ENCODE measurements around the gene PDCD1. TPM values are rescaled to one million over a fixed set of nuclear protein-coding genes. Genes with fewer than 3 reads are reported as not detected.

Gene PDCD1
- total RNA-seq, 3 donors from 2014 or later (not counting 1 experiment from before 2014, with no cell fraction given): 0.45 TPM; not detected in 2

GRCh38 chr2:241813644-241814392, 44.9 kb downstream of the PDCD1 start:
- H3K9me3 Mint-ChIP-seq: no peaks in the 10 kb centered on the region
- Histone ChIP-seq H3K4me1 (ENCODE audit: control insufficient read depth, insufficient read depth, low read length) (peaks cover 14% of the 10 kb centered on the region), H3K36me3 (ENCODE audit: control insufficient read depth, insufficient read depth, low read length) (no peaks in the 10 kb centered on the region), H3K27ac (ENCODE audit: low read length) (no peak overlapping the region), H3K4me3 (ENCODE audit: low read length) (no peak overlapping the region), H3K27me3 (ENCODE audit: control insufficient read depth, insufficient read depth, low read length) (no peaks in the 10 kb centered on the region), H3K9me3 (ENCODE audit: control insufficient read depth, insufficient read depth, low read length) (no peaks in the 10 kb centered on the region)
- intact Hi-C loops (cut with micrococcal nuclease): no loop called here
- WGBS (ENCODE audit: insufficient coverage): 37% methylated on average over 20 of the region's 20 CpGs
- DNase-seq: peak in 1 of 2 donors; percentile 31
- peak; percentile 56 to 74 (median 58) for ATAC-seq
- no peak overlapping the region for H3K4me3 Mint-ChIP-seq
- peaks cover 0 to 10% of the 10 kb centered on the region in 2 donors for H3K27me3 Mint-ChIP-seq (ENCODE audit: low read depth in 2 of 2)
- no peak overlapping the region for H3K27ac Mint-ChIP-seq
- no peaks in the 10 kb centered on the region for H3K36me3 Mint-ChIP-seq
- no peak for TF ChIP-seq CTCF (IDR thresholded peaks at IDR 0.05)
- H3K4me1 Mint-ChIP-seq: peaks cover 7 to 16% of the 10 kb centered on the region in 2 donors

- DNase-seq (no peak), ATAC-seq (no peak)
- peaks cover 10% of the 10 kb centered on the region for H3K4me1 ChIP-seq (ENCODE audit: control insufficient read depth, insufficient read depth, low read length)
- Mint-ChIP-seq H3K4me1 (peaks cover 7 to 16% of the 10 kb centered on the region in 2 donors), H3K27me3 (ENCODE audit: low read depth in 2 of 2) (peaks cover 0 to 11% of the 10 kb centered on the region in 2 donors), H3K36me3 (no peaks in the 10 kb centered on the region), H3K9me3 (no peaks in the 10 kb centered on the region), H3K27ac (no peak overlapping the region), H3K4me3 (no peak overlapping the region)
- no peaks in the 10 kb centered on the region for H3K36me3 ChIP-seq (ENCODE audit: control insufficient read depth, insufficient read depth, low read length)
- no peak for TF ChIP-seq CTCF (IDR thresholded peaks at IDR 0.05)
- 90% methylated on average over 40 of the region's 40 CpGs for WGBS (ENCODE audit: insufficient coverage)
- H3K9me3 ChIP-seq (ENCODE audit: control insufficient read depth, insufficient read depth, low read length): no peaks in the 10 kb centered on the region
- H3K27me3 ChIP-seq (ENCODE audit: control insufficient read depth, insufficient read depth, low read length): no peaks in the 10 kb centered on the region
- intact Hi-C loops (cut with micrococcal nuclease): no loop called here
- H3K4me3 ChIP-seq (ENCODE audit: low read length): no peak overlapping the region
- no peak overlapping the region for H3K27ac ChIP-seq (ENCODE audit: low read length)
Measured at GRCh38 chr2:241812730-241813643, 45.7 kb downstream of the PDCD1 start.

- Mint-ChIP-seq H3K27me3 (ENCODE audit: low read depth in 2 of 2) (peaks cover 0 to 8% of the 10 kb centered on the region in 2 donors), H3K27ac (no peak overlapping the region), H3K9me3 (no peaks in the 10 kb centered on the region), H3K4me1 (peaks cover under 1 to 10% of the 10 kb centered on the region in 2 donors), H3K36me3 (no peaks in the 10 kb centered on the region), H3K4me3 (no peak overlapping the region)
- WGBS (ENCODE audit: insufficient coverage): 90% methylated on average over 20 of the region's 20 CpGs
- no peaks in the 10 kb centered on the region for H3K36me3 ChIP-seq (ENCODE audit: control insufficient read depth, insufficient read depth, low read length)
- H3K9me3 ChIP-seq (ENCODE audit: control insufficient read depth, insufficient read depth, low read length): no peaks in the 10 kb centered on the region
- H3K4me3 ChIP-seq (ENCODE audit: low read length): no peak overlapping the region
- TF ChIP-seq CTCF (IDR thresholded peaks at IDR 0.05): no peak
- no peaks in the 10 kb centered on the region for H3K27me3 ChIP-seq (ENCODE audit: control insufficient read depth, insufficient read depth, low read length)
- H3K27ac ChIP-seq (ENCODE audit: low read length): no peak overlapping the region
- no peak for DNase-seq
- ATAC-seq: no peak
- peaks cover 3% of the 10 kb centered on the region for H3K4me1 ChIP-seq (ENCODE audit: control insufficient read depth, insufficient read depth, low read length)
- intact Hi-C loops (cut with micrococcal nuclease): no loop called here
Measured at GRCh38 chr2:241811952-241812729, 46.6 kb downstream of the PDCD1 start.
